HuH-7.5 (cell line): Measurements from ENCODE around the gene ZBTB4.
"Not testable (repeated sequence)": the region's sequence is repeated elsewhere in the genome, so short reads cannot be mapped to it uniquely, and the experiment has no call there.

Experiments used
- DNase-seq: peaks from one replicate; pipeline ENCODE4 v3.0.0; 2011; ENCODE audit warnings: low spot score

The ZBTB4 gene

GRCh38 chr17:7470457-7470973, 8.9 kb downstream of the ZBTB4 start:
- DNase-seq, result not testable (repeated sequence)

GRCh38 chr17:7469843-7470242, 9.6 kb downstream of the ZBTB4 start:
- DNase-seq, result not testable (repeated sequence)

- DNase-seq, result no peak
These were observed 10.5 kb downstream of the ZBTB4 start for GRCh38 chr17:7468804-7469389.

GRCh38 chr17:7468290-7468689, 11.1 kb downstream of the ZBTB4 start:
- DNase-seq, result no peak

GRCh38 chr17:7467498-7467897, 11.9 kb downstream of the ZBTB4 start:
- no peak for DNase-seq

- no peak for DNase-seq
These were observed 12.6 kb downstream of the ZBTB4 start for GRCh38 chr17:7466639-7467341.

GRCh38 chr17:7466318-7466638, 13.2 kb downstream of the ZBTB4 start:
- no peak for DNase-seq

GRCh38 chr17:7465597-7466275, 13.7 kb downstream of the ZBTB4 start:
- DNase-seq, result no peak

GRCh38 chr17:7464081-7464480, 15.3 kb downstream of the ZBTB4 start:
- no peak for DNase-seq

GRCh38 chr17:7463372-7463846, 16.0 kb downstream of the ZBTB4 start:
- no peak for DNase-seq

GRCh38 chr17:7462474-7463371, 16.7 kb downstream of the ZBTB4 start:
- DNase-seq, result no peak

- no peak for DNase-seq
These were observed 18.4 kb downstream of the ZBTB4 start for GRCh38 chr17:7460850-7461660.

GRCh38 chr17:7459961-7460545, 19.4 kb downstream of the ZBTB4 start:
- DNase-seq, result no peak

GRCh38 chr17:7448461-7448860, 31.0 kb downstream of the ZBTB4 start:
- DNase-seq, result no peak

- DNase-seq, result peak; percentile 88
These were observed 33.8 kb downstream of the ZBTB4 start for GRCh38 chr17:7445619-7445968.

- peak; percentile 86 for DNase-seq
These were observed 34.5 kb downstream of the ZBTB4 start, which contains the start of gene CHRNB1 for GRCh38 chr17:7444682-7445618. Gene CHRNB1 (plus strand): TSS chr17:7445061. CDS start chr17:7445128, 67 bp downstream.

GRCh38 chr17:7443499-7444485, 35.6 kb downstream of the ZBTB4 start:
- DNase-seq, result no peak

- DNase-seq, result no peak
These were observed 37.3 kb downstream of the ZBTB4 start for GRCh38 chr17:7442142-7442541.
